Measurements from ENCODE around the gene ASPRV1. TPM values are rescaled to one million over a fixed set of nuclear protein-coding genes. Genes with fewer than 3 reads are reported as not detected.

ASPRV1 gene
- total RNA-seq, 2 donors from 2014 or later, result 1.8 to 3.2 TPM

GRCh38 chr2:69983392-69983966 is 22.0 kb upstream of the ASPRV1 start:
- ATAC-seq (ENCODE audit: insufficient number of reproducible peaks, low FRiP score, low read depth), result no peak
- TF ChIP-seq, protein P1, sequence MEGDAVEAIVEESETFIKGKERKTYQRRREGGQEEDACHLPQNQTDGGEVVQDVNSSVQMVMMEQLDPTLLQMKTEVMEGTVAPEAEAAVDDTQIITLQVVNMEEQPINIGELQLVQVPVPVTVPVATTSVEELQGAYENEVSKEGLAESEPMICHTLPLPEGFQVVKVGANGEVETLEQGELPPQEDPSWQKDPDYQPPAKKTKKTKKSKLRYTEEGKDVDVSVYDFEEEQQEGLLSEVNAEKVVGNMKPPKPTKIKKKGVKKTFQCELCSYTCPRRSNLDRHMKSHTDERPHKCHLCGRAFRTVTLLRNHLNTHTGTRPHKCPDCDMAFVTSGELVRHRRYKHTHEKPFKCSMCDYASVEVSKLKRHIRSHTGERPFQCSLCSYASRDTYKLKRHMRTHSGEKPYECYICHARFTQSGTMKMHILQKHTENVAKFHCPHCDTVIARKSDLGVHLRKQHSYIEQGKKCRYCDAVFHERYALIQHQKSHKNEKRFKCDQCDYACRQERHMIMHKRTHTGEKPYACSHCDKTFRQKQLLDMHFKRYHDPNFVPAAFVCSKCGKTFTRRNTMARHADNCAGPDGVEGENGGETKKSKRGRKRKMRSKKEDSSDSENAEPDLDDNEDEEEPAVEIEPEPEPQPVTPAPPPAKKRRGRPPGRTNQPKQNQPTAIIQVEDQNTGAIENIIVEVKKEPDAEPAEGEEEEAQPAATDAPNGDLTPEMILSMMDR (IDR thresholded peaks at IDR 0.05), result no peak

DNA sequence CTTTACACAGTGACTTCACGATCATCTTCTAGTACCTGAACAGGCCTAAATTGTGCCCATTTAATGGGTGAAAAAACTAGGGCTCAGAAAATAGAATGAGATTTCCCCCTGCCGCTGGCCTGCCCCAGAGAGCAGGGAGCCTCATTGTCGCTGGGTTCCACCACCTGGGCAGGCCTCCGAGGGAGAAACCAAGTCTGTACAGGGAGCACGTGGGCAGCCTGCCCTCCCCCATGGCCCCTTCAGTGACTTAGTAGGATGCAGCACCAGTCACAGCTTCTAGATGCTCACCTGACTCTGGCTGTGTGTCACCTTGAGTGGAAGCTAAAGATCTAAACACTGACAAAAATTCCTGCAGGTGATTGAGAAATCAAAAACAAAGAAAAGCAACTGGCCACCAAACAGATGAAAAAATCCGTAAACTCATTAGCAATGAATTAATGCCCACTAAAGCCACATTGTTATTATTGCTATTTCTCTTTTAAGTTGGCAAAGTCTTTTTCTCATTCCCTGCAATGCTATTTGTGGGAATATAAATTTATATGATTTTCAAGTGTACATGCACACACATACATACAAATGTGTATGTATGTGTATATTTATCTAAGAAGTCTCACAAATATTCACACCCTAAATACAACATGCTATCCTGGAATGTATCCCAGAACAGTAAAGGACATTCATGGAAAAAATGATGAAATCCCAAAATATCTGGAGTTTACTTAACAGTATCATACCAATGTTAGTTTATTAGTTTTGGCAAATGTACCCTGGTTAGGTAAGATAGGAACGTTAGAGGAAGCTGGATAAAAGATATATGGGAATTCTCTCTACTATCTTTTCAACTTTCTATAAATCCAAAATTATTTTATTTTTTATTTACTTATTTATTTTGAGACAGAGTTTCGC is 18.7 kb upstream of the ASPRV1 start:
- ATAC-seq (ENCODE audit: insufficient number of reproducible peaks, low FRiP score, low read depth) (no peak), DNase-seq (ENCODE audit: low spot score) (no peak)
- H3K36me3 ChIP-seq, result no peaks in the 10 kb centered on the region
- H3K27ac ChIP-seq, result no peak overlapping the region
- TF ChIP-seq, protein P1 (IDR thresholded peaks at IDR 0.05), result no peak
- peaks cover 5% of the 10 kb centered on the region in 2 donors for H3K4me1 ChIP-seq (ENCODE audit: control insufficient read depth in 1 of 2, low read depth in 2 of 2)
- H3K27me3 ChIP-seq (replicated peaks; ENCODE audit: insufficient read depth), result no peaks in the 10 kb centered on the region
- no peaks in the 10 kb centered on the region for H3K9me3 ChIP-seq
- no peak overlapping the region for H3K4me3 ChIP-seq

More at GRCh38 chr2:69983392-69983966, 22.0 kb upstream of the ASPRV1 start:
- Histone ChIP-seq H3K27ac (no peak overlapping the region), H3K4me3 (no peak overlapping the region), H3K27me3 (replicated peaks; ENCODE audit: insufficient read depth) (no peaks in the 10 kb centered on the region), H3K9me3 (no peaks in the 10 kb centered on the region), H3K36me3 (no peaks in the 10 kb centered on the region), H3K4me1 (ENCODE audit: control insufficient read depth in 1 of 2, low read depth in 2 of 2) (peaks cover 5% of the 10 kb centered on the region in 2 donors)
- DNase-seq (ENCODE audit: low spot score), result no peak

DNA sequence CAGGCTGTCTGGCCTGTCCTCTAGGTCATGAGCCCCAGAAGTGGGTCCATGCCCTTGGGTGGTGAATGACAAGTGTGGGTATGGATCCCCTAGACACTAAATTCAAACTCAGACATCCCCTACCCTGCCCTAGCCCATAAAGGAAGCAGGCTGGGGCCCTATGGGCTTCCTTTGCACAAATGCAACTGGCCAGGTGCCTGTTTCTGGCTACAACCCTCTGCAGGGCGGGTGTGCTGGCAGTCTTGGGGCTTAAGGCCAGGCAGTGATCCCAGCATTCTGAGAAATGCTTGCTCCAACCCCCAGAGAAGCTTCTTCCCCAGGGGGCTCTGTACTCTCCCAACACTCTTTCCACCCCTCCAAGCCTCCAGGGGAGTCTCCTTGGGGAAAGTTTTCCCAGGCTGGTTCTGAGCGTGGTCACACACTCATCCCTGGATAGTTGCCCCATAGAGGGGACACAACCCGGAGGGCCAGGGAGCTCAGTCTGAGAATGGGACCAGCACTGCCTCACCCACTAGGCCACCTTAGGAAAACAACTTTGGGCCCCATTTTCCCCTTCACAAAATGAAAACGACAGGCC is 16.6 kb upstream of the ASPRV1 start:
- Histone ChIP-seq H3K4me1 (ENCODE audit: control insufficient read depth in 1 of 2, low read depth in 2 of 2) (peaks cover 5% of the 10 kb centered on the region in 2 donors), H3K9me3 (no peaks in the 10 kb centered on the region), H3K36me3 (no peaks in the 10 kb centered on the region), H3K4me3 (no peak overlapping the region), H3K27ac (no peak overlapping the region), H3K27me3 (replicated peaks; ENCODE audit: insufficient read depth) (no peaks in the 10 kb centered on the region)
- TF ChIP-seq, protein P1 (IDR thresholded peaks at IDR 0.05), result no peak
- ATAC-seq (ENCODE audit: insufficient number of reproducible peaks, low FRiP score, low read depth), result no peak
- DNase-seq (ENCODE audit: low spot score), result no peak

DNA sequence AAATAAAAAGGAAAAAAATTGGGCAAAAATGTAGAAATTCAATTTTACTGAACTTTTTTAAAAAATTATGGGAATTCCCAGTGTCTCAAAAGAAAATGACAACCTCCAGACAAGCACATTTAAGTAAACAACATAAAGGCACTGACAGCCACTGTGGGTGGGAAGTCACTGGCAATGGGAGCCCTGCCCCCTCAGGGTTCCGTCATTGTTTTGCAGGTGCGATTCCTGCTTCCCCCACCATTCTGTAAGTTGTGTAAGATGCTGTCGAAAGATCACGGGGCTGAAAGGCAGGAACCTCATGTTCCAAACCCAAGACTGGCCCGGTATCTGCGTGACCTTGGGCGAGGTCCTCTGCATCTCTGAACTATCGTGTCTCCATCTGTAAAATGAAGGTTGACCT is 15.8 kb upstream of the ASPRV1 start:
- H3K9me3 ChIP-seq, result no peaks in the 10 kb centered on the region
- TF ChIP-seq, protein P1 (IDR thresholded peaks at IDR 0.05), result no peak
- DNase-seq (ENCODE audit: low spot score) (no peak), ATAC-seq (ENCODE audit: insufficient number of reproducible peaks, low FRiP score, low read depth) (no peak)
- no peak overlapping the region for H3K27ac ChIP-seq
- no peaks in the 10 kb centered on the region for H3K36me3 ChIP-seq
- H3K4me1 ChIP-seq (ENCODE audit: control insufficient read depth in 1 of 2, low read depth in 2 of 2), result peaks cover 5% of the 10 kb centered on the region in 2 donors
- H3K4me3 ChIP-seq, result no peak overlapping the region
- H3K27me3 ChIP-seq (replicated peaks; ENCODE audit: insufficient read depth), result no peaks in the 10 kb centered on the region

GRCh38 chr2:69975853-69976462 is 14.5 kb upstream of the ASPRV1 start:
- TF ChIP-seq, protein P1 (IDR thresholded peaks at IDR 0.05), result no peak
- no peak overlapping the region for H3K27ac ChIP-seq
- DNase-seq (ENCODE audit: low spot score) (no peak), ATAC-seq (ENCODE audit: insufficient number of reproducible peaks, low FRiP score, low read depth) (no peak)
- H3K27me3 ChIP-seq (replicated peaks; ENCODE audit: insufficient read depth), result no peaks in the 10 kb centered on the region
- no peaks in the 10 kb centered on the region for H3K36me3 ChIP-seq
- H3K4me3 ChIP-seq, result no peak overlapping the region
- H3K4me1 ChIP-seq (ENCODE audit: control insufficient read depth in 1 of 2, low read depth in 2 of 2), result peaks cover 5% of the 10 kb centered on the region in 2 donors
- H3K9me3 ChIP-seq, result no peaks in the 10 kb centered on the region

Measured in thoracic aorta (tissue), 2 donors.